KMS-11 (cell line): Measurements from ENCODE around the gene SNAPC3.
"Not testable (repeated sequence)": the region's sequence is repeated elsewhere in the genome, so short reads cannot be mapped to it uniquely, and the experiment has no call there.

Experiments
- H2AFZ ChIP-seq: fragments of 200-600 bp; sonication (generic); 2 replicates; pipeline ENCODE4 v1.6.1; 2016; ENCODE audit warnings: antibody characterized with exemption, mixed run types, low read depth
- H3K27ac ChIP-seq: fragments of 200-600 bp; sonication (generic); 2 replicates; pipeline ENCODE4 v1.6.1; 2016; ENCODE audit warnings: mild to moderate bottlenecking, mixed run types
- H3K27me3 ChIP-seq: fragments of 200-600 bp; sonication (generic); 2 replicates; pipeline ENCODE4 v1.6.1; 2017; ENCODE audit warnings: mild to moderate bottlenecking, low read depth, mixed run types, moderate library complexity; ENCODE audit not compliant: insufficient read depth
- H3K36me3 ChIP-seq: fragments of 200-600 bp; sonication (generic); 2 replicates; pipeline ENCODE4 v1.6.1; 2017; ENCODE audit warnings: mild to moderate bottlenecking, mixed run types; ENCODE audit not compliant: insufficient read depth
- H3K4me1 ChIP-seq: fragments of 200-600 bp; sonication (generic); 2 replicates; pipeline ENCODE4 v1.6.1; 2016; ENCODE audit warnings: mild to moderate bottlenecking, low read depth, mixed run types; ENCODE audit not compliant: poor library complexity, severe bottlenecking
- H3K4me2 ChIP-seq: fragments of 200-600 bp; sonication (generic); 2 replicates; pipeline ENCODE4 v1.7.0; 2016; ENCODE audit warnings: mild to moderate bottlenecking, mixed run types
- H3K4me3 ChIP-seq: fragments of 200-600 bp; sonication (generic); IDR thresholded peaks from 2 replicates; pipeline ENCODE4 v1.6.1; 2017; ENCODE audit warnings: low read depth, low read length, mixed read lengths; ENCODE audit not compliant: insufficient read depth
- H3K79me2 ChIP-seq: fragments of 200-600 bp; sonication (generic); 2 replicates; pipeline ENCODE4 v1.6.1; 2016; ENCODE audit warnings: low read depth, mixed run types; ENCODE audit not compliant: insufficient read depth
- H3K9ac ChIP-seq: fragments of 200-600 bp; sonication (generic); 2 replicates; pipeline ENCODE4 v1.6.1; 2016; ENCODE audit warnings: mild to moderate bottlenecking, mixed run types
- H4K20me1 ChIP-seq: fragments of 200-600 bp; sonication (generic); 2 replicates; pipeline ENCODE4 v1.6.1; 2016; ENCODE audit warnings: mild to moderate bottlenecking, mixed run types; ENCODE audit not compliant: insufficient read depth
- CTCF ChIP-seq: fragments of 200-600 bp; sonication (generic); conservative IDR thresholded peaks from 2 replicates; pipeline ENCODE4 v1.6.1; 2017; ENCODE audit warnings: low read depth, mild to moderate bottlenecking, antibody characterized with exemption, low read length, moderate library complexity, mixed read lengths

SNAPC3 gene

GRCh38 chr9:15421990-15422371 is 695 bp upstream of the SNAPC3 start:
- Histone ChIP-seq H3K4me3 (no peak overlapping the region), H3K36me3 (0 out of 2 replicates have a peak, but pooled peaks cover 15% of the 10 kb centered on the region), H2AFZ (peak overlapping the region; percentile 74), H3K79me2 (peaks cover 38% of the 10 kb centered on the region; the same call in 1 of the 2 replicates), H4K20me1 (no peaks in the 10 kb centered on the region), H3K4me2 (peak overlapping the region; percentile 82), H3K27ac (peak overlapping the region; percentile 50), H3K4me1 (peaks cover 35% of the 10 kb centered on the region), H3K9ac (peak overlapping the region; percentile 59; the same call in 1 of the 2 replicates), H3K27me3 (no peaks in the 10 kb centered on the region)
- no peak for TF ChIP-seq CTCF

DNA sequence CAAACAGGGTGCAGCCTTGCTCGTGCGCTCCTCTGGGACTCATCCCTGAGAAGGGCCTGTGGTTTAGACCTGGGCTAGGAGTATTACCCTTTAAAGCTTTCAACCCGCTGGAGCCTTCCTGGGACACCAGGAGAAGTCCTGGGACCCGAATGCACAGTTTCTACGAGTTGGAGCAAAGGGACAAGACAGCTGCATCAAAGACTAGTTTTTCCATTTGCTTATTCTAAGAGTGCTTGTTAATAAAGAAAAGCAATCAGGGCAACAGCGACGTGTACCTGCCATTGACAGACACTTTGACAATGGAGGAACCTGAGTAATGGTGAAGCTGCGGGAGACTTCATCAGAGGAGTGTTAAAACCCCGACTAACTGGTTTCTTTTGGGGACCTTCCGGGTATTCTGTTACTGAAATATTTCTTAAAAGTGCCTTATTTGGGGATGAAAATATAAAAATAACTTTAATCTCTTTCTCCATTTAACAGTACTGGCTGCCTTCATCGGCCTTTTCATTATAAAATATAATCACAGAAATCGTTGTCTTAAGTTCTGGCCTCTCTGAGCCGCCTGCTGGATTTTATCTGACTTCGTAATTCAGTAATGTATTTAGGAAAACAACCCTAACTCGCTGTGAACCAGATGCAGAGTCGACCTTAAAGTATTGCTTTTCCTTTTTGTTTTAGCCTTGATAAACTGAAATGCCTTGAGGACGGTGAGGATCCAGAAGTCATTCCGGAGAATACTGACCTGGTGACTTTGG is 732 bp downstream of the SNAPC3 start:
- peaks cover 44% of the 10 kb centered on the region; the same call in 1 of the 2 replicates for H3K79me2 ChIP-seq
- peak overlapping the region; percentile 74 for H2AFZ ChIP-seq
- 0 out of 2 replicates have a peak, but pooled peaks cover 15% of the 10 kb centered on the region for H3K36me3 ChIP-seq
- H4K20me1 ChIP-seq: no peaks in the 10 kb centered on the region
- H3K4me2 ChIP-seq: peak overlapping the region; percentile 88
- TF ChIP-seq CTCF: no peak
- peak overlapping the region; percentile 59 for H3K9ac ChIP-seq
- peak overlapping the region; percentile 50 for H3K27ac ChIP-seq
- H3K4me3 ChIP-seq: no peak overlapping the region
- H3K4me1 ChIP-seq: peaks cover 38% of the 10 kb centered on the region
- no peaks in the 10 kb centered on the region for H3K27me3 ChIP-seq

DNA sequence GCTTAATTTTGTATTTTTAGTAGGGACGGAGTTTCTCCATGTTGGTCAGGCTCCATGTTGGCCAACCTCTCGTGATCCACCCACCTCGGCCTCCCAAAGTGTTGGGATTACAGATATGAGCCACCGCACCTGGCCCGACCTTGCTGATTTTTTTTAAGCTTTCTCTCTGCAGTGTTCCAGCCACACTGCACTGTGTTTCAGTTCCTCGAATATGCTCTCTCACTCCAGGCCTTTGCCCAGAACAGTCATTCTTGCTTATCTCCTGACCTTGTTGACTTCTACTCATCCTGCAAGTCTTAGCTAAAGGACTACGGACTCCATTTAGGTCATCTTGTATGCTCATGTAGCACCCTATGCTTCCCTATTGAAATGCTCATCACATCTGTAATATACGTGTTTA is 3.3 kb downstream of the SNAPC3 start:
- Histone ChIP-seq H3K9ac (no peak overlapping the region), H3K79me2 (peaks cover 49% of the 10 kb centered on the region; the same call in 1 of the 2 replicates), H3K4me2 (0 out of 2 replicates have a peak overlapping the region, but pooled peaks have one; percentile 7), H3K27me3 (no peaks in the 10 kb centered on the region), H4K20me1 (no peaks in the 10 kb centered on the region), H3K36me3 (0 out of 2 replicates have a peak, but pooled peaks cover 15% of the 10 kb centered on the region), H3K27ac (no peak overlapping the region), H2AFZ (no peak overlapping the region), H3K4me3 (no peak overlapping the region), H3K4me1 (peaks cover 53% of the 10 kb centered on the region)
- no peak for TF ChIP-seq CTCF

DNA sequence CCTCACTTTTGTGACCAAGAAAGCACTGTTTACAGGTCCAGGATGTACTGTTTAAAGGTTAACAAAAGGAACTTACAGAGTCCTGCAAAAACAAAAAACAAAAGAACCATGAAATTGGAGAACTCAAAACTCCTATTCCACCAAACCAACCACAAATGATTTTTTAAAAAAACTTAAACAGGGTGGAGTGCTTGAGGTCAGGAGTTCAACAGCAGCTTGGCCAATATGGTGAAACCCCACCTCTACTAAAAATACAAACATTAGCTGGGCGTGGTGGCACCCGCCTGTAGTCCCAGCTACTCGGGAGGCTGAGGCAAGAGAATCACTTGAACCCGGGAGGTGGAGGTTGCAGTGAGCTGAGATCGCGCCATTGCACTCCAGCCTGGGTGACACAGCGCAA is 5.0 kb downstream of the SNAPC3 start:
- H3K27me3 ChIP-seq, H3K9ac ChIP-seq, H2AFZ ChIP-seq, H4K20me1 ChIP-seq, H3K27ac ChIP-seq, H3K4me2 ChIP-seq, H3K4me3 ChIP-seq: not testable (repeated sequence)
- Histone ChIP-seq H3K4me1 (peaks cover 50% of the 10 kb centered on the region), H3K79me2 (peaks cover 49% of the 10 kb centered on the region; the same call in 1 of the 2 replicates), H3K36me3 (0 out of 2 replicates have a peak, but pooled peaks cover 15% of the 10 kb centered on the region)
